Hepatocyte (in vitro differentiated cells): Measurements from ENCODE around the gene MUC16. TPM values are rescaled to one million over a fixed set of nuclear protein-coding genes. Genes with fewer than 3 reads are reported as not detected.

Experiments
- DNase-seq: peaks from one replicate; pipeline ENCODE4 v3.0.0-alpha.2; 2016; ENCODE audit warnings: low spot score
- H2AFZ ChIP-seq: fragments of 200-600 bp; sonication (generic); 2 replicates; pipeline ENCODE4 v1.6.0; 2016; ENCODE audit warnings: antibody characterized with exemption, mild to moderate bottlenecking
- H3K27ac ChIP-seq: fragments of 200-600 bp; sonication (generic); 2 replicates; pipeline ENCODE4 v1.5.1; 2016; ENCODE audit warnings: mild to moderate bottlenecking
- H3K27me3 ChIP-seq: fragments of 200-600 bp; sonication (generic); 2 replicates; pipeline ENCODE4 v1.6.1; 2016
- H3K36me3 ChIP-seq: fragments of 200-600 bp; sonication (generic); replicated peaks from 2 replicates; pipeline ENCODE4 v1.5.1; 2016; ENCODE audit warnings: low read depth; ENCODE audit not compliant: insufficient read depth
- H3K4me1 ChIP-seq: fragments of 200-600 bp; sonication (generic); 2 replicates; pipeline ENCODE4 v1.5.1; 2016; ENCODE audit warnings: mild to moderate bottlenecking, moderate library complexity; ENCODE audit not compliant: insufficient read depth
- H3K4me2 ChIP-seq: fragments of 200-600 bp; sonication (generic); 2 replicates; pipeline ENCODE4 v1.6.0; 2016
- H3K4me3 ChIP-seq: fragments of 200-600 bp; sonication (generic); 2 replicates; pipeline ENCODE4 v1.5.1; 2016; ENCODE audit warnings: mild to moderate bottlenecking
- H3K79me2 ChIP-seq: fragments of 200-600 bp; sonication (generic); 2 replicates; pipeline ENCODE4 v1.6.0; 2017; ENCODE audit warnings: mild to moderate bottlenecking
- H3K9me2 ChIP-seq: fragments of 200-600 bp; sonication (generic); replicated peaks from 2 replicates; pipeline ENCODE4 v1.6.0; 2017; ENCODE audit warnings: mild to moderate bottlenecking; ENCODE audit not compliant: insufficient read depth
- H3K9me3 ChIP-seq: fragments of 200-600 bp; sonication (generic); 2 replicates; pipeline ENCODE4 v1.5.1; 2016; ENCODE audit warnings: low read depth, mild to moderate bottlenecking
- H4K20me1 ChIP-seq: fragments of 200-600 bp; sonication (generic); 2 replicates; pipeline ENCODE4 v1.6.0; 2016; ENCODE audit warnings: mild to moderate bottlenecking; ENCODE audit not compliant: insufficient read depth, poor library complexity, severe bottlenecking
- EZH2 ChIP-seq: fragments of 200-600 bp; sonication (generic); IDR thresholded peaks from 2 replicates; pipeline ENCODE4 v1.6.1; 2016; ENCODE audit warnings: antibody characterized with exemption, mild to moderate bottlenecking, borderline replicate concordance
- EZH2phosphoT487 ChIP-seq: fragments of 200-600 bp; sonication (generic); IDR thresholded peaks from one replicate; pipeline ENCODE4 v1.6.1; 2018; ENCODE audit warnings: antibody characterized with exemption, mild to moderate bottlenecking, low read depth, moderate library complexity; ENCODE audit not compliant: unreplicated experiment, severe bottlenecking
- WGBS: methylation state at CpG from one replicate; pipeline ENCODE4 v1.1.6; 2016; ENCODE audit warnings: low lambda C conversion rate; ENCODE audit errors: missing lambda C conversion rate; 5-methylcytosine and 5-hydroxymethylcytosine counted together
- polyA plus RNA-seq: library from polyadenylated mRNA; unstranded; fragments of >200 nt; fragmentation: Nextera tagmentation; extraction: Ambion mirVana; gene quantifications from 2 replicates; pipeline ENCODE4 v1.2.1, GENCODE V29; 2016
- total RNA-seq: library from RNA; depleted of rRNA; stranded (reverse); fragments of >200 nt; gene quantifications from 2 replicates; pipeline ENCODE4 v1.2.3, GENCODE V29; 2014
- TF ChIP-seq, protein P1 (sequence below): fragments of 200-600 bp; sonication (generic); IDR thresholded peaks from 2 replicates; pipeline ENCODE4 v1.5.1; 2016; ENCODE audit warnings: antibody characterized with exemption, mild to moderate bottlenecking; ENCODE audit not compliant: poor library complexity

The MUC16 gene
- total and polyA plus RNA-seq, 2 experiments from 2014 or later: 1.3 to 2.5 TPM

DNA sequence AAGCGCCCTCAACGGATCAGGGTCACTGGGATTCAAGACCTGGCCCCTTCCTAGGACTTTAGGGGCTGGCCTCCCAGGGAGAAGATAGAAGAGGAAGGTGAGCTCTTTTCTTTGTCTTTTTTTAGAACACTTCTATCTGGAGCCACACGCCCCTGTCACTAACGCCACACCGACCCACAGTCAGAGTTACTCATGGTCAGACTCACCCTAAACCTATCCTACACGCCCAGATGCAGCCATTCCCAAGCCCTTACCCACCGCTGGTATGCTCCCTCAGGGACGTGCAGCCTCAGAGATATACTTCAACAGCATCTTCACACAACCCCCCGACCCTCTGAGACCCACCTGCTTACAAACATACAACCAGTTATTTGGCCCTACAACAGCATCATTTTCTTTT, 29.9 kb upstream of the MUC16 start:
- H3K36me3 ChIP-seq: no peaks in the 10 kb centered on the region
- H3K4me2 ChIP-seq: no peak overlapping the region
- no peaks in the 10 kb centered on the region for H4K20me1 ChIP-seq
- H3K27ac ChIP-seq: peak overlapping the region; percentile 43
- no peaks in the 10 kb centered on the region for H3K27me3 ChIP-seq
- no peaks in the 10 kb centered on the region for H3K79me2 ChIP-seq
- H3K4me1 ChIP-seq: no peaks in the 10 kb centered on the region
- no peaks in the 10 kb centered on the region for H3K9me3 ChIP-seq
- no peak for DNase-seq
- TF ChIP-seq, protein P1, sequence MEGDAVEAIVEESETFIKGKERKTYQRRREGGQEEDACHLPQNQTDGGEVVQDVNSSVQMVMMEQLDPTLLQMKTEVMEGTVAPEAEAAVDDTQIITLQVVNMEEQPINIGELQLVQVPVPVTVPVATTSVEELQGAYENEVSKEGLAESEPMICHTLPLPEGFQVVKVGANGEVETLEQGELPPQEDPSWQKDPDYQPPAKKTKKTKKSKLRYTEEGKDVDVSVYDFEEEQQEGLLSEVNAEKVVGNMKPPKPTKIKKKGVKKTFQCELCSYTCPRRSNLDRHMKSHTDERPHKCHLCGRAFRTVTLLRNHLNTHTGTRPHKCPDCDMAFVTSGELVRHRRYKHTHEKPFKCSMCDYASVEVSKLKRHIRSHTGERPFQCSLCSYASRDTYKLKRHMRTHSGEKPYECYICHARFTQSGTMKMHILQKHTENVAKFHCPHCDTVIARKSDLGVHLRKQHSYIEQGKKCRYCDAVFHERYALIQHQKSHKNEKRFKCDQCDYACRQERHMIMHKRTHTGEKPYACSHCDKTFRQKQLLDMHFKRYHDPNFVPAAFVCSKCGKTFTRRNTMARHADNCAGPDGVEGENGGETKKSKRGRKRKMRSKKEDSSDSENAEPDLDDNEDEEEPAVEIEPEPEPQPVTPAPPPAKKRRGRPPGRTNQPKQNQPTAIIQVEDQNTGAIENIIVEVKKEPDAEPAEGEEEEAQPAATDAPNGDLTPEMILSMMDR: no peak
- no peak for TF ChIP-seq EZH2phosphoT487
- TF ChIP-seq EZH2: no peak
- 85% methylated on average over 9 of the region's 9 CpGs for WGBS
- H3K4me3 ChIP-seq: no peak overlapping the region
- H3K9me2 ChIP-seq: no peaks in the 10 kb centered on the region
- no peak overlapping the region for H2AFZ ChIP-seq

DNA sequence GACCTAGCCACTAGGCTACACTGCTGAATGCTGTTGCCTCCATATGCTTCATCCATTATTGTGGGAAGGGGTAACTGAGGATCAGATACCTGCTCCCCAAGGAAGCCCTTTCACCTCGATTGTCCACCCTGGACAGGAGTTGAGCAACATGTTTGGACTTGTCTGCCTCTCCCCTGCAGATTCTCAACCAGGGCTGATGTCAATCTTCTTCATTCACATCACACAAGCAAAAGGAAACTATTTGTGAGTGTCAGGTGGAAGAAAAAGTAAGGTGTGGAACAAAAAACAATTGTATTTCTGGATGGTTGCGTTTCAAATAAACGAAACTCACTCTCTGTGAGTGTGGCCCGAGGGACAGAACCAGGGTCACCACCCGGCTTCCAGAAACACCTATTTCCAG, 29.5 kb upstream of the MUC16 start:
- Histone ChIP-seq H3K27ac (peak overlapping the region; percentile 43), H3K9me2 (no peaks in the 10 kb centered on the region), H3K9me3 (no peaks in the 10 kb centered on the region), H4K20me1 (no peaks in the 10 kb centered on the region), H3K4me1 (no peaks in the 10 kb centered on the region), H2AFZ (no peak overlapping the region), H3K4me3 (no peak overlapping the region), H3K27me3 (no peaks in the 10 kb centered on the region), H3K36me3 (no peaks in the 10 kb centered on the region), H3K4me2 (no peak overlapping the region), H3K79me2 (no peaks in the 10 kb centered on the region)
- WGBS: 73% methylated on average over 5 of the region's 5 CpGs
- no peak for TF ChIP-seq EZH2phosphoT487
- no peak for TF ChIP-seq EZH2
- TF ChIP-seq, protein P1: no peak
- no peak for DNase-seq

DNA sequence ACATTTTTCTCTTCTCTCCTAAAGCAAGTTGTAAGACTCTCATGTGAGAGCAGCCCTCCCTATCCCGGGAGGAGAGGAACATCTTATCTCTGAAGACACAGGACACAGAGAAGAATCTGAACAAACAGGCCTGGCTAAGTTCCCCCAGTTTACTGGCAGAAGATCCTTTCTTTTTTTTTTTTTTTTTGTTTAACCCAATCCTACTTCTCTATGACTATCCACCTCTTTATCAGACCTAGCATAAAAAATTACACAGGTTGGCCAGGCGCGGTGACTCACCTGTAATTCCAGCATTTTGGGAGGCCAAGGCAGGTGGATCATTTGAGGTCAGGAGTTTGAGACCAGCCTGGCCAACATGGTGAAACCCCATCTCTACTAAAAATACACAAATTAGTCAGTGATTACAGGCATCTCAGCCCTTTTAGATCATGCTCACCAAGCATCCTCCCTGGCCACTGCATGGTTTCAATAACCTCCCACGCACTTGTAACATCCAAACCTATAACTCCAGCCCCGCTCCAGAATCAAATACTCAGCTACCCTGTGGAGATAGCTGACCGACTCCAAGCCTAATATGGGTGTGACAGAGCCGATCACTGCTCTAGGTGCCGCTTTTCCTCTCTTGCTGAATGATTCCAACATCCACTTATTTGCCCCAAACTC, 27.3 kb upstream of the MUC16 start:
- no peaks in the 10 kb centered on the region for H4K20me1 ChIP-seq
- no peak for DNase-seq
- H3K4me3 ChIP-seq: no peak overlapping the region
- H3K9me3 ChIP-seq: no peaks in the 10 kb centered on the region
- no peak for TF ChIP-seq EZH2
- no peak for TF ChIP-seq EZH2phosphoT487
- TF ChIP-seq, protein P1: no peak
- no peaks in the 10 kb centered on the region for H3K4me1 ChIP-seq
- H3K27ac ChIP-seq: peak overlapping the region; percentile 16
- H3K79me2 ChIP-seq: no peaks in the 10 kb centered on the region
- no peaks in the 10 kb centered on the region for H3K27me3 ChIP-seq
- H3K4me2 ChIP-seq: no peak overlapping the region
- H2AFZ ChIP-seq: no peak overlapping the region
- WGBS: 80% methylated on average over 8 of the region's 8 CpGs
- H3K36me3 ChIP-seq: no peaks in the 10 kb centered on the region
- no peaks in the 10 kb centered on the region for H3K9me2 ChIP-seq
